ENCODE measurements around the gene SPAG9. TPM values are rescaled to one million over a fixed set of nuclear protein-coding genes. Genes with fewer than 3 reads are reported as not detected.

Gene SPAG9
- polyA plus RNA-seq, 1 donor from 2014 or later = 201 TPM

GRCh38 chr17:51078009-51078592 lies 42.6 kb downstream of the SPAG9 start:
- Histone ChIP-seq H3K27ac (ENCODE audit: low read length) (no peak overlapping the region), H3K9me3 (ENCODE audit: low read length) (no peaks in the 10 kb centered on the region), H3K4me3 (ENCODE audit: low read length) (no peak overlapping the region), H2AFZ (ENCODE audit: low read depth, low read length) (no peak overlapping the region), H3K4me2 (ENCODE audit: low read length) (no peak overlapping the region), H3K79me2 (replicated peaks; ENCODE audit: insufficient read depth, low read length) (no peaks in the 10 kb centered on the region), H3F3A (ENCODE audit: insufficient read depth, low read length, poor library complexity, severe bottlenecking) (no peaks in the 10 kb centered on the region), H3K9ac (ENCODE audit: low read length) (no peak overlapping the region), H4K20me1 (ENCODE audit: insufficient read depth) (no peaks in the 10 kb centered on the region), H3K9me2 (ENCODE audit: insufficient read depth, low read length) (no peaks in the 10 kb centered on the region), H3K36me3 (ENCODE audit: insufficient read depth, low read length) (peaks cover 6% of the 10 kb centered on the region), H3K27me3 (ENCODE audit: insufficient read depth, low read depth, low read length) (no peaks in the 10 kb centered on the region)
- TF ChIP-seq REST (IDR thresholded peaks at IDR 0.05; ENCODE audit: borderline replicate concordance) (no peak), MXI1 (conservative IDR thresholded peaks at IDR 0.05; ENCODE audit: poor library complexity, severe bottlenecking) (no peak), SMC3 (conservative IDR thresholded peaks at IDR 0.05; ENCODE audit: poor library complexity) (no peak), EP300 (conservative IDR thresholded peaks at IDR 0.05; ENCODE audit: poor library complexity, severe bottlenecking) (no peak), TAF1 (IDR thresholded peaks at IDR 0.05; ENCODE audit: low read depth) (no peak), CTCF (IDR thresholded peaks at IDR 0.05; ENCODE audit: poor library complexity, severe bottlenecking) (no peak), EZH2 (IDR thresholded peaks at IDR 0.05; ENCODE audit: borderline replicate concordance, insufficient read depth, low read length, poor library complexity, severe bottlenecking) (no peak)

- Histone ChIP-seq H3K9me2 (ENCODE audit: insufficient read depth, low read length) (no peaks in the 10 kb centered on the region), H3K27ac (ENCODE audit: low read length) (no peak overlapping the region)
Observed at GRCh38 chr17:51076821-51077220, 43.8 kb downstream of the SPAG9 start.

More at GRCh38 chr17:51076821-51077220, 43.8 kb downstream of the SPAG9 start:
- Histone ChIP-seq H2AFZ (ENCODE audit: low read depth, low read length) (no peak overlapping the region), H3K27me3 (ENCODE audit: insufficient read depth, low read depth, low read length) (no peaks in the 10 kb centered on the region), H3K79me2 (replicated peaks; ENCODE audit: insufficient read depth, low read length) (no peaks in the 10 kb centered on the region), H3K4me3 (ENCODE audit: low read length) (no peak overlapping the region), H3K9ac (ENCODE audit: low read length) (no peak overlapping the region), H3K9me3 (ENCODE audit: low read length) (no peaks in the 10 kb centered on the region), H3K36me3 (ENCODE audit: insufficient read depth, low read length) (peaks cover 6% of the 10 kb centered on the region), H3F3A (ENCODE audit: insufficient read depth, low read length, poor library complexity, severe bottlenecking) (no peaks in the 10 kb centered on the region), H3K4me2 (ENCODE audit: low read length) (no peak overlapping the region), H4K20me1 (ENCODE audit: insufficient read depth) (no peaks in the 10 kb centered on the region)
- TF ChIP-seq REST (IDR thresholded peaks at IDR 0.05; ENCODE audit: borderline replicate concordance) (no peak), EZH2 (IDR thresholded peaks at IDR 0.05; ENCODE audit: borderline replicate concordance, insufficient read depth, low read length, poor library complexity, severe bottlenecking) (no peak), SMC3 (conservative IDR thresholded peaks at IDR 0.05; ENCODE audit: poor library complexity) (no peak), RAD21 (conservative IDR thresholded peaks at IDR 0.05) (no peak), POLR2AphosphoS5 (IDR thresholded peaks at IDR 0.05) (no peak), TAF1 (IDR thresholded peaks at IDR 0.05; ENCODE audit: low read depth) (no peak), EP300 (conservative IDR thresholded peaks at IDR 0.05; ENCODE audit: poor library complexity, severe bottlenecking) (no peak)

All from neural cell (in vitro differentiated cells).